Measurements from ENCODE around the gene IFITM2. TPM values are rescaled to one million over a fixed set of nuclear protein-coding genes. Genes with fewer than 3 reads are reported as not detected.

Gene IFITM2
- total RNA-seq, 4 donors from 2014 or later: 25.6 to 84.1 (median 45.1) TPM

GRCh38 chr11:272931-273198 lies 34.8 kb upstream of the IFITM2 start:
- Histone ChIP-seq H3K4me1 (peaks cover 12% of the 10 kb centered on the region), H3K27ac (no peak overlapping the region), H3K27me3 (peaks cover 1% of the 10 kb centered on the region), H3K9me3 (no peaks in the 10 kb centered on the region), H3K4me3 (no peak overlapping the region), H3K36me3 (no peaks in the 10 kb centered on the region)
- peak in 1 of 2 donors; percentile 34 for DNase-seq (ENCODE audit: low spot score in 2 of 2)
- 86% methylated on average over 6 of the region's 6 CpGs for WGBS
- TF ChIP-seq POLR2A (IDR thresholded peaks at IDR 0.05) (no peak), CTCF (IDR thresholded peaks at IDR 0.05) (no peak), EP300 (IDR thresholded peaks at IDR 0.05) (no peak), POLR2AphosphoS5 (IDR thresholded peaks at IDR 0.05) (no peak)

GRCh38 chr11:276219-276618 lies 31.4 kb upstream of the IFITM2 start:
- Histone ChIP-seq H3K27ac (no peak overlapping the region), H3K27me3 (peaks cover 35% of the 10 kb centered on the region), H3K4me1 (peaks cover 27% of the 10 kb centered on the region), H3K9me3 (no peaks in the 10 kb centered on the region), H3K4me3 (no peak overlapping the region), H3K36me3 (no peaks in the 10 kb centered on the region)
- no peak for DNase-seq (ENCODE audit: low spot score in 2 of 2)
- TF ChIP-seq POLR2A (IDR thresholded peaks at IDR 0.05): no peak
- no peak for TF ChIP-seq POLR2AphosphoS5 (IDR thresholded peaks at IDR 0.05)
- no peak for TF ChIP-seq CTCF (IDR thresholded peaks at IDR 0.05)
- TF ChIP-seq EP300 (IDR thresholded peaks at IDR 0.05): no peak

- 78% methylated on average over 19 of the region's 21 CpGs for WGBS
- peaks cover 54% of the 10 kb centered on the region for H3K27me3 ChIP-seq
- DNase-seq (ENCODE audit: low spot score in 2 of 2): peak in 1 of 2 donors; percentile 66
- no peaks in the 10 kb centered on the region for H3K36me3 ChIP-seq
- peaks cover 34% of the 10 kb centered on the region for H3K4me1 ChIP-seq
- peak within 1 kb of the TSS; percentile 44 for H3K4me3 ChIP-seq
- H3K9me3 ChIP-seq: no peaks in the 10 kb centered on the region
- no peak for TF ChIP-seq EP300 (IDR thresholded peaks at IDR 0.05)
- no peak for TF ChIP-seq POLR2A (IDR thresholded peaks at IDR 0.05)
- TF ChIP-seq POLR2AphosphoS5 (IDR thresholded peaks at IDR 0.05): no peak
- no peak for TF ChIP-seq CTCF (IDR thresholded peaks at IDR 0.05)
- H3K27ac ChIP-seq: no peak within 1 kb of the TSS
These were observed 29.3 kb upstream of the IFITM2 start, which contains the start of gene NLRP6 for GRCh38 chr11:278001-278951. Gene NLRP6, plus strand, starts transcription at chr11:278407. Its CDS starts 163 bp downstream, at chr11:278570.

GRCh38 chr11:279040-279965 lies 28.3 kb upstream of the IFITM2 start:
- peak overlapping the region; percentile 44 for H3K4me3 ChIP-seq
- H3K27me3 ChIP-seq: peaks cover 64% of the 10 kb centered on the region
- peaks cover 34% of the 10 kb centered on the region for H3K4me1 ChIP-seq
- no peaks in the 10 kb centered on the region for H3K9me3 ChIP-seq
- peak in 1 of 2 donors; percentile 62 for DNase-seq (ENCODE audit: low spot score in 2 of 2)
- no peaks in the 10 kb centered on the region for H3K36me3 ChIP-seq
- H3K27ac ChIP-seq: no peak overlapping the region
- TF ChIP-seq POLR2AphosphoS5 (IDR thresholded peaks at IDR 0.05): no peak
- TF ChIP-seq POLR2A (IDR thresholded peaks at IDR 0.05): no peak
- no peak for TF ChIP-seq CTCF (IDR thresholded peaks at IDR 0.05)
- TF ChIP-seq EP300 (IDR thresholded peaks at IDR 0.05): no peak
- WGBS: 45% methylated on average over 10 of the region's 97 CpGs
